IPS-15b (cell line): Measurements from ENCODE around the gene A2M.

ENCODE experiments used
- H3K27me3 ChIP-seq: one replicate; pipeline ENCODE4 v1.6.1; 2013; ENCODE audit warnings: low read length; ENCODE audit not compliant: control insufficient read depth, insufficient read depth
- H3K36me3 ChIP-seq: one replicate; pipeline ENCODE4 v1.6.1; 2013; ENCODE audit warnings: low read length; ENCODE audit not compliant: control insufficient read depth, insufficient read depth
- H3K4me1 ChIP-seq: one replicate; pipeline ENCODE4 v1.6.1; 2013; ENCODE audit warnings: mild to moderate bottlenecking, low read length; ENCODE audit not compliant: control insufficient read depth, insufficient read depth
- H3K4me3 ChIP-seq: one replicate; pipeline ENCODE4 v1.5.1; 2013; ENCODE audit warnings: low read depth, low read length
- H3K9ac ChIP-seq: one replicate; pipeline ENCODE4 v1.6.1; 2013; ENCODE audit warnings: low read depth, mild to moderate bottlenecking, low read length
- H3K9me3 ChIP-seq: one replicate; pipeline ENCODE4 v1.6.1; 2013; ENCODE audit warnings: mild to moderate bottlenecking, low read length; ENCODE audit not compliant: control insufficient read depth, insufficient read depth

A2M gene

DNA sequence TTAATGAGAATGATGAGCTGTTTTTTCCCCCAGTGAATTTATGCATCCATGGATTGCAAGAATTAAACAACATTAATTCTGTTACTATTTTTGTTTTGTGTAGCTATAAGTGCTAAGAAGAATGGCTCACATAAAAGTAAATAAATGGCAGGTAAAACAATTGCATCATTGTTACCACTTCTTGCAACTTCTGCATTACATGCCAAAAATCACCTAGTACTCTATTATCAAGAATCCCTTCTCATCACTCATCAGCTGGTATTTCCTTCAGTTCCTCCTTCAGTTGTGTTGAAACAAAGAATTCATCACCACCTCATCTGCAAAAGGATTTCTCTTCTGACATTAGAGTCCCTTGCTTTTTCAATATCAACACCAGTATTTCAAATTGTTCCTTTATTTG, 773 bp downstream of the A2M start:
- Histone ChIP-seq H3K9me3 (no peaks in the 10 kb centered on the region), H3K4me1 (peaks cover 4% of the 10 kb centered on the region), H3K27me3 (no peaks in the 10 kb centered on the region), H3K9ac (no peak overlapping the region), H3K4me3 (no peak overlapping the region), H3K36me3 (no peaks in the 10 kb centered on the region)

DNA sequence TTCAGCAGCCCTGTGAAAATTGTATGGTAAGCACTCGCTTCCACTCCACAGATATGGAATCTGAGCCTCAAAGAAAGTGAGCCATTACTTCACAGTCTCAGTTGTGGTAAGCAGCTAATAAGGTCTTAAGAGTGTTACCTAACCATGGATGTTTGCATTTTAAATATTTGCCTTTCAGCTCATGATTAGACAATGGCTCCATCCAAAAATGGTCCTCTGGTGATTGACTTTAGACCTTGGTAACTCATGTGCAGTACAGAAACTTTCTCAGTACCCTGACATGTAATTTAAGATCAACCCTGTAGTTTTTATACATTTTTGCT, 1.8 kb downstream of the A2M start:
- peaks cover 4% of the 10 kb centered on the region for H3K4me1 ChIP-seq
- H3K4me3 ChIP-seq: no peak overlapping the region
- no peak overlapping the region for H3K9ac ChIP-seq
- H3K9me3 ChIP-seq: no peaks in the 10 kb centered on the region
- H3K27me3 ChIP-seq: no peaks in the 10 kb centered on the region
- H3K36me3 ChIP-seq: no peaks in the 10 kb centered on the region

DNA sequence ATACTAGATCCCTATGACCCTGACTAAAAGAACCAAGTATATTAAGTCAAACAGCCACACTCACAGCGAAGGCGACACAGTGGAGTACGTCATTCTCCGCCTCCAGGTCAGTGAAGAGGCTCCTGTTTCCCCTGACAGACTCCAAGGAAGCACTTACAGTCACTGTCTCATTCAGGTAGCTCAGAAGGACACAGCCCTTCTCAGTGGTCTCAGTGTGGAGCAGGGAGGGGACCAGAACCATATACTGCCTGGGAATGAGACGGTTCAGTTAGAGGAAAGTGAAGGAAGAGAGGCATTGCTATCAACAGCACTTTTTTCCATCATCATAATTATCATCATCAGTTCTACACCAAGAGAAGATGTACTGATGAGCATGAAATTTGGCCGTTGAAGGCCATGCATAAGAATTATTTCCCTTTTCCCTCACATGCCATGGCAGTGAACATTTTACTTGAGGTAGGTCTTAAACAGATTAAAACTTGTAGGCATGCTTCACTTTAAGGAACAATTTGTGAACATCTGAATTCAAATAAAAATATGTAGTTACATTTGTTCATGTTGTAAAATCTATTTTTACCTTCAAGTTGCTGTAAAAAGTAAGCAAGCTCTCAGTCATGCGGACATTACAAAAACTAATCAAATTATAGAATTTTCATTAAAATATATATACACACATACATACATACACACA, 2.3 kb downstream of the A2M start:
- no peak overlapping the region for H3K4me3 ChIP-seq
- no peaks in the 10 kb centered on the region for H3K27me3 ChIP-seq
- H3K9ac ChIP-seq: no peak overlapping the region
- H3K4me1 ChIP-seq: peaks cover 4% of the 10 kb centered on the region
- H3K9me3 ChIP-seq: no peaks in the 10 kb centered on the region
- no peaks in the 10 kb centered on the region for H3K36me3 ChIP-seq

DNA sequence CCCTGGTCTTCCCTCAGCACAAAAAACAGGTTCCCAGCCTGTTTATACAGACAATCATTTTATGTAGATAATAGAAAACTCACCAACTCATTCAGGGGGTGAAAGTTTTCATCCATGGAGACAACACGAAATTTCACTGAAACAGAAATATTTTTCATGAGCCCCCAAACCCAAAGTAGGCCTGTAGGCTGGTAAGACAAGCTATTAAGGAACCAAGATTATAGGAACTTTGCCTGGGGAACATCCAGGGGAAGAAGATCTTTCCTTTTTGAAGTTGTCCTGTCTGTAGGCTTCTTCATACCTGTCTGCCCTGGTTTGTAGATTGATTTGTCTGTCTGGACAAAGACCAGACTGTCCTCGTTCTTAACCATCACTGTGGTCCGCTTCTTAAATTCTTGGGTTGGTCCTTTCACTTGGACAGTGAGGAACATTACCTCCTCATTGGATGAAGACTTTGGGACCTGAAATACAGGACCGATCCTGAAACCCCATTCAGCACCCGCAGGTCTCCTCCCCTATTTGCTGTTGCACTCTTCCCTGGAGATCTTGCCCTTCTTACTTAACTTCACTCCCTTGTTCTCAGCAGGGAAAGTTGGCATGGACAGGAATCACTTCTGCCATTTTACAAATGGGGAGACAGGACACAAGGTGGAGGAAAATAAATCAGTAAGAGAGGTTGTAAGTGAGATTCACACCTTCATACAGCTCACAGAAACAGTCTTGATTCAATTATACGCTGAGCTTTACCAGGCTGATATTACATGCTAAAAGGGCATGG, 3.5 kb downstream of the A2M start:
- no peaks in the 10 kb centered on the region for H3K9me3 ChIP-seq
- H3K27me3 ChIP-seq: no peaks in the 10 kb centered on the region
- no peaks in the 10 kb centered on the region for H3K36me3 ChIP-seq
- no peak overlapping the region for H3K9ac ChIP-seq
- no peak overlapping the region for H3K4me3 ChIP-seq
- peaks cover 4% of the 10 kb centered on the region for H3K4me1 ChIP-seq

DNA sequence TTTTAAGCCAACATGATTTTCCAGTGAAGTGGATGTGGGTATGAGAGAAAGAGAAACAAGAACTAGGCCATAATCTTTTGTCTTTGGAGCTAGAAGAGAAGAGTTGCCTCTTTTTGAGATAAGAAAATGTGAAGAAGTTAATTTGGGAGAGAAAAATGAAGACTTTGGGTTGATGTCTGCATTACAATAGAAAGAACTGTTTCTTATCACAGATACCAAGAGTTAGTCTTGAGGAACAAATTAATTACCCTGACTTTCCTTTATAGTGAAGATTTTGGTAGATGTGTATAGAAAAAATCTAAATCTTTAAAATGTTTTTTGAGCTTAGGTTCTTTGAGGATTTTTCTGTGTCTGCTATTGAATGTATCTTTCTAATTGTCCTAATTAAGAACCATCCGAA, 4.2 kb downstream of the A2M start:
- Histone ChIP-seq H3K9me3 (no peaks in the 10 kb centered on the region), H3K4me3 (no peak overlapping the region), H3K9ac (no peak overlapping the region), H3K27me3 (no peaks in the 10 kb centered on the region), H3K36me3 (no peaks in the 10 kb centered on the region), H3K4me1 (peaks cover 4% of the 10 kb centered on the region)

DNA sequence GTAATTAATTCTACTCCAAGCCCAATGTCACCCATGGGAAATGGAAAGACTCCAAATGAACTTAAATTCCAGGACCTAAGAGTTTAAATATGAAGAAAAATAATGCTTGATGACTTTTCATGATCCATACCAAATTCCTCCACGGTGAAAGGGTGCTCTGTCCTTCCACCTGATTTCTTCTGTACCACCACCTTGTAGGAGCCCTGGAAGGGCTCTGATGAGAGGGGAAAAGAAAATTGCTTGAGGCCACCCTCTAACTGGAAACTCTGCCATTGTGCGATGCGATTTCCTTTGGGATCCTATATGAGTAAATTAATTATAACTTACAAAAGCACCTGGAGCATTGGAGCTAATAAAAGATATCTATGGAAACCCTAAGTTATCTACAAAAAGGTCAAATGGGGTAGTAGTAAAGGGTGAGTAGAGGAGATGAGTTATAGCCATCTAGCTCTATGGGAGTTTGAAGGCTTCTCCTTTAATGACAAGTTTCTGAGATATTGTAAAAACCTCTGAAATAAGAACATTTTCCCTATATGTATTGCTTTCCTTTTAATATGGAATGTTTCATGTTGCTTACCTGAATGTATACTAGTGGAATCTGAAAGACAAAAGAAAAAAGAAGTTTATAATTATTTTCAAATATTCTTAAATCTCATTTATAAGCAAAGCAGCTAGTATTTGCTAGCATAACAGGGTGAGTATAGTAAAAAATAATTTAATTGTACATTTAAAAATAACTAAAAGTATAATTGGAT, 5.8 kb downstream of the A2M start:
- Histone ChIP-seq H3K9ac (no peak overlapping the region), H3K36me3 (no peaks in the 10 kb centered on the region), H3K4me3 (no peak overlapping the region), H3K9me3 (no peaks in the 10 kb centered on the region), H3K27me3 (no peaks in the 10 kb centered on the region), H3K4me1 (no peaks in the 10 kb centered on the region)

DNA sequence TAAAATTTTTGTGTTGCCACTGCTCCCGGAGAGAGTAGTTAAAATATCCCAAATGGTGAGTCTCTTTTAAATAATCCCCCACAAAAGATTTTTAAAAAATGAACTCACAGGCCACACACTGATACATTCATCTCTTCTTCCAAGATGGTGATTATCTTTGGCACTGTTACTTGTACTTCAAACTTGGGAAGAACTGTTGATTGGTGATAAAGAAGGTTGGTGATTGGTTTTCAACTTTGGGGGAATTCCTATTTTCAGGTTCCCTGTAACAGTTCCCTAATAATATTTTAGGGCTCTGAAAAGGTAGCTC, 6.6 kb downstream of the A2M start:
- H3K4me1 ChIP-seq: no peaks in the 10 kb centered on the region
- H3K36me3 ChIP-seq: no peaks in the 10 kb centered on the region
- no peaks in the 10 kb centered on the region for H3K9me3 ChIP-seq

DNA sequence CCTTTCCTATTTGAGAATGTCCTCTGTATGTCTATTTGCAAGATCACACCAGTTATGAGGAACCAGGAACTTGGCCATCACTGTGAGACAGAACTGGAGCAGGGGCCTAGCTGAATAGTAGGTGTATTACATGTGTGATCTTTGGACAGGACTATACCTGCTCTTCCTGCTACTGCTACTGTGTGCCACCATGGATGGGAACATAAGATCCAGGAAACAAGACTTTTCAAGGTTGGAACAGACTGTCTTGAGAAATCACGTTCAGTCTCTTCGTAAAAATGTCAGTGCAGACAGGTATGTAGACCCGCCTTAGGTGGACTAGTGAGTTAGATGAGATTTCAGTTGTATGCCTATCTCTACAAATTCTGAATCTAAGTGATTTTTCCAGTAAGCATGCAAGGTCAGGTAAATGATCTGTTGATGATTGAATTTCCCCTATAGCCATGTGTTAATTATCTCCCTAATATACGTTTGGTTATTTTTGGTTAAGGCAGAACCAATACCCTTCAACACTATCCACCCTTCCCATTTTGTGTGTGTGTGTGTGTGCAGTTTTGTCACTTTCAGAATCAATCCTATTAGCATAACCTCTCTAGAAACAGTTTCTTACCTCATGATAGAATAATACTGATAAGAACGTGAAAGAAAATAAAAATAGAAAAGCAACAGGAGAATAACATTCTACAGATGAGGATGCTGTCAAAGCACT, 7.1 kb downstream of the A2M start:
- Histone ChIP-seq H3K4me1 (no peaks in the 10 kb centered on the region), H3K36me3 (no peaks in the 10 kb centered on the region), H3K4me3 (no peak overlapping the region), H3K9ac (no peak overlapping the region), H3K9me3 (no peaks in the 10 kb centered on the region), H3K27me3 (no peaks in the 10 kb centered on the region)

More for the DNA sequence above, 6.6 kb downstream of the A2M start:
- Histone ChIP-seq H3K4me3 (no peak overlapping the region), H3K9ac (no peak overlapping the region), H3K27me3 (no peaks in the 10 kb centered on the region)

DNA sequence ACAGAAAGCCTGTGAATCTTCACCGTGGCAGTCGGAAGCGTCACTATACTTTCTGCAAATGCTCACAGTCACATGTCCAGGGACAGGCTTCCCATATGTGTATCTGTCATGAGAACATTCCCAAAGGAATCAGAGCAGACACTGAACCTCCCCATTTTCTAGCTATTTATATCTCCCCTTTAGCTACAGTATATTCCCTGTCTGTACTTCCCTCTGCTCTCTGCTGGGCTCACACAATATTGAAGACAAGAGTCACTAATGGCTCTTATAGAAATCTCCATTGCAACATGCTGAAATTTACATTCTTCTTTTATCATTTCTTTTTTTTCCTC, 8.2 kb downstream of the A2M start:
- H3K4me3 ChIP-seq: no peak overlapping the region
- H3K27me3 ChIP-seq: no peaks in the 10 kb centered on the region
- no peaks in the 10 kb centered on the region for H3K9me3 ChIP-seq
- no peaks in the 10 kb centered on the region for H3K36me3 ChIP-seq
- H3K9ac ChIP-seq: no peak overlapping the region
- no peaks in the 10 kb centered on the region for H3K4me1 ChIP-seq

DNA sequence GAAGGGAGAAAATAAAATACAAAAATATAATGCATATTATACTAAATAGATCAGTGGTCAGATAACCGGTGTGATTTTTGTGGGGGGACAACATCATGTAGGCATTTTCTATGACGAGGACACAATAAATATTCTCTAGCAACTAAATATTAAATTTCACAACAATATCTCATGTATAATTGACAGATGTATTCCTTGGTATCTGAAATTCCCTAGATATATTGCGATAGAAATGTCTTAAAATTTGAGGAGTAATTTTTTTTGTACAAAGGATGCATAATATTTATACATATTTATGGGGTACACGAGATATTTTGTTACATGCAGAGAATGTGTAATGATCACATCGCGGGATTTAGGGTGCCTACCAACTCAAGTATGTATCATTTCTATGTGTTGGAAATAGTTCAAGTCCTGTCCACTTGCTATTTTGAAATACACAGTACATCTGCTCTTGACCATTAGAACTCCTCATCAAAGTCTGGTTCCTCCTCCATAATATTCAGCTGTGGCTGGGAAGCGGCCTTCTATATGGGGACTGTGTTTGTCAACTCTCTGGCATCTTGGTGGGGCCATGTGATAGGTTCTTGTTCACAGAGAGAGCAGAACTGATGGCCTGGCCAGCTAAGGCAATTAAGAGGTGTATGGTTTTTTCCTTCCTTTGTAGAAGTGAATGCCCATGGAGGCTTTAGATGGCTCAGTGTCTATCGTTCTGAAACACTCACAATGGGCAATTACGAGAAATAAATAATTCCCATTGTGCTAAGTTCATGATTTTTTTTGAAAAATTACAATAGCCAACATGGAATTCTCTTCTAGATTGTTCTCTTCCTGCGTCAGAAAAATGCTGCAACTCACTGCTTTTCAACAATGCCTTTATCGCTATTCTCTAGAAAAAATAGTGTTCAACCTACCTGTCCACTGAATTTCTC, 8.8 kb downstream of the A2M start:
- no peaks in the 10 kb centered on the region for H3K9me3 ChIP-seq
- H3K36me3 ChIP-seq: no peaks in the 10 kb centered on the region
- no peaks in the 10 kb centered on the region for H3K27me3 ChIP-seq
- H3K4me1 ChIP-seq: no peaks in the 10 kb centered on the region
- no peak overlapping the region for H3K9ac ChIP-seq
- H3K4me3 ChIP-seq: no peak overlapping the region

DNA sequence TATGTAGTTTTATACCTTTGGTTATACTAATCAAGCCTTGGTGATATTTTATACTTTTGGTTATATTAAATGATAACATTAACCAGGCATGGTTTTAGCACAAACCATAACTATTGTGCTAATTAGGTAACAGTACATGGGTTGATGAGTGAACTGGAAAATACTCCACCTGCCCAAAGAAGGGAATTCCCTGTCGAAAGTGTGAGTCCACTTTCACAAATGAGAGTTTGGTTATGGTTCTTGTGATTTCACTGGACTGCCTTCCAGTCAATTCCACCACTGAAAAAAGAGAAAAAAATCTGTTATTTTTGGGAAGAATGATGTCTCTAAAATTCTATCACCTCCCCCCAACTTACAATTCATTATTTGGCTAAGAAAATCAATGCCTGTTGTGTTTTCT, 9.7 kb downstream of the A2M start:
- H3K4me3 ChIP-seq: no peak overlapping the region
- no peaks in the 10 kb centered on the region for H3K4me1 ChIP-seq
- no peak overlapping the region for H3K9ac ChIP-seq
- no peaks in the 10 kb centered on the region for H3K9me3 ChIP-seq
- no peaks in the 10 kb centered on the region for H3K27me3 ChIP-seq
- no peaks in the 10 kb centered on the region for H3K36me3 ChIP-seq
